Upper lobe of right lung (tissue), 1 donor: ENCODE measurements around the gene CCT7. TPM values are rescaled to one million over a fixed set of nuclear protein-coding genes. Genes with fewer than 3 reads are reported as not detected.

Experiments
- ATAC-seq: fragments of 200-7000 bp; cut with Tn5 transposase; one replicate; pipeline ENCODE4 v1.9.1; 2020; ENCODE audit warnings: mild to moderate bottlenecking, moderate library complexity
- DNase-seq: peaks from one replicate; pipeline ENCODE4 v3.0.0-alpha.2; 2020
- H3K27ac ChIP-seq: fragments of 200-600 bp; one replicate; pipeline ENCODE4 v1.8.0; 2022
- H3K27me3 ChIP-seq: fragments of 200-600 bp; one replicate; pipeline ENCODE4 v1.8.0; 2022; ENCODE audit warnings: mild to moderate bottlenecking
- H3K36me3 ChIP-seq: fragments of 200-600 bp; one replicate; pipeline ENCODE4 v1.8.0; 2022
- H3K4me1 ChIP-seq: fragments of 200-600 bp; one replicate; pipeline ENCODE4 v1.8.0; 2022
- H3K4me3 ChIP-seq: fragments of 200-600 bp; one replicate; pipeline ENCODE4 v1.8.0; 2022; ENCODE audit warnings: mild to moderate bottlenecking
- H3K9me3 ChIP-seq: fragments of 200-600 bp; one replicate; pipeline ENCODE4 v1.8.0; 2022
- CTCF ChIP-seq: fragments of 200-600 bp; IDR thresholded peaks from one replicate; pipeline ENCODE4 v1.8.0; 2022; ENCODE audit warnings: antibody characterized with exemption
- intact Hi-C: fragments of 100-400 bp; cut with DNase I; formaldehyde crosslinking; loops from one replicate; pipeline ENCODE4 v1.11.0; 2022
- total RNA-seq: library from RNA; stranded (reverse); fragmentation: NEBNext Ultra II Directional; extraction: Animal tissue kit (Norgen Biotek cat#: 25700); gene quantifications from one replicate; pipeline ENCODE4 v1.2.1, GENCODE V29; 2021
- donor health status: DM: no; HTN: yes; CAD: no; lungs with severe emphysema.

CCT7 gene
- total RNA-seq, 1 donor from 2014 or later = 152 TPM

DNA sequence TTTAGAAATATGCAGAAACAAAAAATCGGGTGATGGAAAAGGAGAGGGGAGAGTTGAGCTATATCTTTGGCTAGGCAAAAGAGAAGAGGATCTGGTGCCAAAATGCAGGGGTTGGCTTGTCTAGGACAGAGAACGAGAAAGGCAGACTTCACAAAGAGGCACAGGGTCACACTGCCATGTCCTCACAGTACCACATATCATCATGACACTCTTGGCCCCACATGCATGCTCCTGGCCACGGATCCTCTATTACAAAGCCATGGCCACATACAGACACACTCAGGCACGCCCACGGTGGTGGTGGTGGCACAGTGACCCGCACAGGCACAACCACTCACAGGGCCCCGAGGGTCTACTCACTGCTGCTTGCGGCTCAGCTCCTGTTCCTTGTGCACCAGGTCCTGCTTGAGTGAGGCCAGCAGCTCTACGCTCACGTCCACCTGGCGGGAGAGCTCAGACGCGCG, 34.3 kb downstream of the CCT7 start:
- TF ChIP-seq CTCF = no peak
- intact Hi-C loops = no loop called here
- no peak for DNase-seq
- Histone ChIP-seq H3K9me3 (no peaks in the 10 kb centered on the region), H3K27ac (no peak overlapping the region), H3K36me3 (no peaks in the 10 kb centered on the region), H3K4me3 (no peak overlapping the region), H3K27me3 (peaks cover 35% of the 10 kb centered on the region), H3K4me1 (no peaks in the 10 kb centered on the region)
- ATAC-seq = peak; percentile 5

DNA sequence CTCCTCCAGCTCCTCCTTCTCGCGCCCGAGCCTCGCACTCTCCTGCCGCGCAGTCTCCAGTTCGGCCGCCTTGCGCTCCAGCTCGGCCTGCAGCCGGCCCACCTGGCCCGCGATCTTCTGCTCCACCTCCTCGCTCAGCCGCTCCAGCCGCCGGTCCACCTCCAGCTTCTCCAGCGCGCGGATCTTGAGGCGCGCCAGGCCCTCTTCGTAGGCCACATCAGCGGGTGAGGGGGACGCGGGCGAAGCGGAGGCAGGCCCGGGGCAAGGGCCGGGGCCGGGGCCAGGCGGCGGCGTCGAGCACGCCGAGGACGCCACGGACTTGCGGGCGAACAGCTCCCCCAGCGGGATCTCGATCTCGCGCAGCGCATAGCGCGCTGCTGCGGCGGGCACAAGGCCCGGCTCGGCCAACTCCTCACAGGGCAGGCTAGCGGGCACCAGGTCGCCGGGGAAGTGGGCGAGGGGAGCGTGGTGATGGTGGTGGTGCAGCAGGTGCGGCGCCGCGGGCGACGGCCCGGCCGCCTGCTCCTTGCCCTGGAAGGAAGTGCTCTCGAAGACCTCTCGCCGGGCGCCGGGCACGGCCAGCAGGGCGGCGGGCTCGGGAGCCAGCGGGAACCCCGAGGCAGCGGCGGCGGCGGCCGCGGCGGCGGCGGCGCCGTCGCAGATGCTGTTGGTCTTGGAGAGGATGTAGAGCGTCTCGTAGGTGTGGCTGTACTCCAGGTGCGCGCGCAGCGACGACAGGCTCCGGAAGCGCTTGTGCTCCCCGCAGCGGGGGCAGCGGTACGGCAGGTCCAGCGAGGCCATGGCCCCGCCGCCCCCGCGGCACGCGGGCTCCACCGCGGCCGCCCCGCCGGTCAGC, 35.0 kb downstream of the CCT7 start:
- H3K4me3 ChIP-seq = no peak overlapping the region
- no peaks in the 10 kb centered on the region for H3K4me1 ChIP-seq
- H3K9me3 ChIP-seq = no peaks in the 10 kb centered on the region
- peak; percentile 43 for ATAC-seq
- TF ChIP-seq CTCF = no peak
- H3K36me3 ChIP-seq = no peaks in the 10 kb centered on the region
- H3K27ac ChIP-seq = no peak overlapping the region
- intact Hi-C loops = no loop called here
- DNase-seq = peak; percentile 73
- peaks cover 35% of the 10 kb centered on the region for H3K27me3 ChIP-seq

DNA sequence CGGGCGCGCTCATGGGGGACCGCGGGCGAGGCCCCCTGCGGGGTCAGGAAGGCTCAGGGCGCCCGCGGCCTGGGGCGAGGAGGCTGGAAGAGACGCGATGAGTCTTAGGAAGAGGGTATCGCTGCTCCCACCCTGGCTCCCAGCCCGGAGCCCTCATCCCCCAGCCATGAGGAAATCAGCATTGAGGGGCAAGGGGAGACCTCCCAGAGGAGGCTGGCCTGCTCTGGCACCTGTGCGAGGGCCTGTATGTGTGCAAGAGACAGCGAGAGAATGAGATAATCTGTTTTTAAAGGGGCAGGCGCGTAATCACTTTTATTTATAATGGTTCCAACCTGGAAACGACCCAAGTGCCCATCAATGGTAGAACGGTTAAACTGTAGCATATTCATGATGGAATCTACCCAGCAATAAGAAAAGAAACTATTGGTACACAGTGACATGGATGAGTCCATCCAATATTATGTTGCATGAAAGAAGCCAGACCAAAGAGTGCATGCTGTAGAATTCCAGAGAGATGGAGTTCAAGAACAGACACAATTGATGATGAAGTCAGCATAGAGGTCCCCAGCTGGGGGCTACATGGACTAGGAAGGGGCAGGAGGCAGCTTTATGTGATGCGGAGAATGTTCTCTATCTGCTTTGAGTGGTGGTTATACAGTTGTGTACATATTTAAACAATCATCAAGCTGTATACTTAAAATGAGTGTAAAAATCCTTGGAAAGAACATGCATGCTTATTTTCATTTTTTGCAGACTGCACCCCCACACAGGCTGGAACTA, 35.8 kb downstream of the CCT7 start:
- no peak for ATAC-seq
- H3K4me3 ChIP-seq = no peak overlapping the region

DNA sequence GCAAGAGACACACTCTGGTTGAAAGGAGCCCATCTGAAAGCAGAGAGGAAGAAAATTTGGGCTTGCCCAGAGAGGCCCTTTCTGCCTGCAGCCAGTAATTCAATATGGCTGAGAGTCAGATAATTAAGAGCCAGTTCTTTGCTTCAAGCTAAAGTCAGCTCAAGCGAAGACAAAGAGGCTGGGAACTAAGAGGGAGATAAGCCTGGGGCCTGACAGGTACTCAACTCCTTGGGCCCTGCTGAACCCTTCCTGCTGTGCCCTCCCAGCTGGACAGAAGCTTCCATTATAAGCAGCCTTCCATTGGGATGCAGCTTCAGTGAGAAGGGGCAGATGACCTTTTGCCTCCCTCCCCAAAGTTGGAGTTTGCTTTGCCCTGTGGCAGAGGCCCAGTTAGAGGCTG, 38.2 kb downstream of the CCT7 start:
- no peak for TF ChIP-seq CTCF
- intact Hi-C loops = no loop called here
- H3K4me3 ChIP-seq = no peak overlapping the region
- H3K27ac ChIP-seq = no peak overlapping the region
- no peaks in the 10 kb centered on the region for H3K36me3 ChIP-seq
- DNase-seq (peak; percentile 43), ATAC-seq (no peak)
- H3K9me3 ChIP-seq = no peaks in the 10 kb centered on the region
- H3K27me3 ChIP-seq = peaks cover 26% of the 10 kb centered on the region
- H3K4me1 ChIP-seq = no peaks in the 10 kb centered on the region

More for the DNA sequence above, 35.8 kb downstream of the CCT7 start:
- Histone ChIP-seq H3K27ac (no peak overlapping the region), H3K27me3 (peaks cover 35% of the 10 kb centered on the region), H3K4me1 (no peaks in the 10 kb centered on the region), H3K36me3 (no peaks in the 10 kb centered on the region), H3K9me3 (no peaks in the 10 kb centered on the region)
- TF ChIP-seq CTCF = no peak
- intact Hi-C loops = no loop called here
- DNase-seq = no peak

DNA sequence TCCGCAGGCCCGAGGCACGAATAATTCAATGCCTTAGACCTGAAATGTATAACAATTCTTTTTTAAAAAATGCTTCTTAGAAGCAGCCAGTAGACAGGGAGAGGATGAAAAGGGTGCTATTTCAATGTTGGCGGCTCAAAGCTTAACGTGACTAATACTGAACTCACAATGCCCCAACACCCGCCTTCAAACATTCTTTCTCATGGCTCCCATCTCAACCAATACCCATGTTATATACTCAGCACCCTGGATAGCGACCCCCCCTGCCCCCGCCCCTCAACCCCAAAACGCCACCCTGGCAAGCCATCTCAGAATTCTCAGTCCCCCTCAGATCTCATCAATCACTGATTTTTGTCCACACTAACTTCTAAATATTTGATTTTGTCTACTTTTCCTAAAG, 45.7 kb downstream of the CCT7 start:
- H3K36me3 ChIP-seq = no peaks in the 10 kb centered on the region
- H3K4me1 ChIP-seq = peaks cover 9% of the 10 kb centered on the region
- no peak overlapping the region for H3K4me3 ChIP-seq
- ATAC-seq (no peak), DNase-seq (no peak)
- H3K9me3 ChIP-seq = no peaks in the 10 kb centered on the region
- TF ChIP-seq CTCF = no peak
- intact Hi-C loops = no loop called here
- H3K27ac ChIP-seq = no peak overlapping the region
- H3K27me3 ChIP-seq = no peaks in the 10 kb centered on the region
